Activated T-helper 1 cell treated with Interleukin-2 at 50 U/mL for 16 hours (primary cell): ENCODE measurements around the gene MYBL2.

Source experiments
- DNase-seq: peaks from one replicate; pipeline ENCODE4 v3.0.0-alpha.2; 2020; ENCODE audit warnings: low read depth

MYBL2 gene

GRCh38 chr20:43723735-43724134 lies 56.8 kb downstream of the MYBL2 start:
- DNase-seq = no peak

DNA sequence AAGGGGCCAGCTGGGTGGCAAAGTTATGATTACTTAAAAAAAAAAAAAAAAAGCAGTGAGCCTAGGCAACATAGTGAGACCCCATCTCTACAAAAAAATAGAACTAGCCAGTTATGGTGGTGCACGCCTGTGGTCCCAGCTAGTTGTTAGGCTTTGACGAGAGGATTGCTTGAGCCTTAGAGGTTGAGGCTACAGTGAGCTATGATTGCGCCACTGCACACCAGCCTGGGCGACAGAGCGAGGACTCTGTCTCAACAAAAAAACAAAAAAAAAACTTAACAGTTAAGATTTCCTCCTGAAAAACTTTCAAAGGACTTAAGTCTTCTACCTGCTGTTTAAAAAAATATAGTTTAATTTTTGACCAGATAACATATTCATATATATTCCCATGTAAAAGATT lies 57.5 kb downstream of the MYBL2 start:
- no peak for DNase-seq

DNA sequence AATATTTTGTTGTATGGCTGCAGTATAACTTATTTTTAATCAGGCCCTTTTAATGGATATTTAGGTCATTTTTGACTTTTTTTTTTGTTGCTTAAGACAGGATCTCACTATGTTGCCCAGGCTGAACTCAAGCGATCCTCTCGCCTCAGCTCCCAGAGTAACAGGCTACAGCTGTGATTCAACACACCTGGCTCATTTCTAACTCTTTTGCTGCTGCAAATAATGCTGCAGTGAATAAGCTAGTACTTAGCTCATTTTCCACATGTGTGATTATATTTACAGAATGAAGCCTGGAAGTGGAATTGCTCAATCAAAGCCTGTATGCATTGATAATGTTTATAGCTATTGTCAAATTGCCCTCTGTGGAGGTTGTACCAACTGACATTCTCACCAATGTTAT lies 58.8 kb downstream of the MYBL2 start:
- no peak for DNase-seq

- no peak for DNase-seq
Measured at GRCh38 chr20:43726333-43726732, 59.4 kb downstream of the MYBL2 start.

DNA sequence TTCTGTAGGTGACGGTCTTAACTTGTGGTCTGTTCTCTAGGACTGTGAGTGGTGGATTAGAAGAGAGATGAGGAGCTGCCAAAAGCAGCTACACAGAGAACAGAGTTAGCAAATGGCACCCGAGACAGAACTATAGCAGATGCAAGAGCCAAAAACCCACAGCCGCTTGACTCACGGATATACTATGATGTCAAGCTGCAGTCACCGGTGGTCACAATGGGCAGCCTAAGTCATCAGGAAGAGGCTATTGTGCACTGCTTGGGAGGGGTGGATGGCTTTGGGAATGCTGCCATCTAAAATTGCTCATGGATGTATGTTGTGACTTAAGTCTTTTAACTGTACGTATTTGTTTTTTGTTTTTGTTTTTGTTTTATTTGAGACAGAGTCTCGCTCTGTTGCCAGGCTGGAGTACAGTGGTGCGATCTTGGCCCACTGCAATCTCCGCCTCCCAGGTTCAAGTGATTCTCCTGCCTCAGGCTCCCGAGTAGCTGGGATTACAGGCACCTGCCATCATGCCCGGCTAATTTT lies 60.0 kb downstream of the MYBL2 start, which contains the start of gene GTSF1L:
Gene GTSF1L (minus strand): TSS at position 192 of the 528 bp plus-strand sequence. CDS start 308 bp downstream, outside the sequence.
- DNase-seq = no peak

DNA sequence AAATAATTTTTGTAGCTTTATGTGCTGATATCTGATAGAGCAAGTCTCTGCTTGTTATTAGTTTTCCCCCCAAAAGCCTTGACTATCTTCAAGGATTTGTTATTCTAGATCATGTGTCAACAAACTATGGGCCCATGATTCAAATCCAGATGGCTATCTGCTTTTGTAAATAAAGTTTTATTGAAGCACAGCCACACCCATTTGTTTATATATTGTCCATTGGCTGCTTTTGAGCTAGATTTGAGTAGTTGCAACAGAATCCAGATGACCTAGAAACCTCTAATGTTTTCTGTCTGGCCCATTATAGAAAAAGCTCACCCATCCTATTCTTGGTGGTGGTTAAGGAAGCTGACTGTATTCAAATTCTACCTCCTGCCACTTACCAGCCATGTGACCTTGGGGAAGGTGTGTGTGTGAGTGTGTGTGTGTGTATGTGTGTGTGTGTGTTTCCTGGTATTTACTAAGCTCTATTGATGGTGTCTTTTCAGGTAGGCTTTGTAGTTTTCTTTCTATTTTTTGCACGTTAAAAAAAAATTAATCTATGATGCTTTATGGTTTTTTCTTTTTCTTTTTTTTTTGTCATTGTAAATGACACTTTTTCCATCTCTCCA lies 61.2 kb downstream of the MYBL2 start:
- DNase-seq = no peak

- DNase-seq = no peak
Measured at GRCh38 chr20:43728686-43729255, 61.9 kb downstream of the MYBL2 start.

GRCh38 chr20:43731469-43731868 lies 64.6 kb downstream of the MYBL2 start:
- no peak for DNase-seq

DNA sequence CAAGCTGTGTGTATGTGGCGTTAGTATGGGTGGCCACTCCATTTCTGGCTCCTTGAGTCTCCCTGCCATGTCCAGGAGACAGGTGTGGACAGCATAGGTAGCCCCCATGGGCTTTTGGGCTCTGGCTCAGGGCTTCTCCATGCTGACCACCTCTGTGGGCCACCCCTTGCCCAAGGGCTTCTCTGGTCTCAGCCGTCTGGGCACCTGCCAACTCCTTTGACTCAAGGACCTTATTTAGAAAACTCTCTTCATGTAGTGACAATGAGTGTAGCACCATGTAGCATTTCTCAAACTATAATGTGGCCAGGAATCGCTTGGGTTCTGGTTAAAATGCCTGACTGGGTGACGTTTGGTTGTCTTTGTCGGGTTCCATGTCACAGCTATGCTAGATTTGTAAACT lies 65.0 kb downstream of the MYBL2 start:
- DNase-seq = no peak

DNA sequence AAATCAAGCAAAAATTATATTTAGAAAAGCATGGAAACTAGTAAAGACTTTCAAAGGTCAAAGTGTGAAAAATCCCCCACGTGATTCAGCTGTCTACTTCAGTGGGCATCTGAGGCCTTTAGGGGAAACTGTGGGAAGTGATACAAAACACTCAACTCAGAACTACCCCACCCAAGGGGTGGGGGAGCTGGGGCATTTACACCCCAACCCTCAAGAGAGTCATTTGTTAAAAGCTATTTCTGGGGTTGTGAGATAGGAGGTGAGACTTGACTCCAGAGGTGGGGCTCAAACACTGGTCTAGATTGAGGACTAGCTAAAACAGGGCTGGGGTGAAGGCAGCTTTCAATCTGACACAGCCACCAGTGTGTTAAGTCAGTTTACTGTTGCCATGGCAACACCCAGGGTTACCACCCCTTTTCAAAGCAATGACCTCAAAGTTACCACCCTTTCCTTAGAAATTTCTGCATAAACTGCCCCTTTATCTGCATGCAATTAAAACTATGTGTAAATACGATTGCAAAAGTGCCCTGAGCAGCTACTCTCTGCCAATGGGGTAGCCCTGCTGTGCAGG lies 69.8 kb downstream of the MYBL2 start:
- DNase-seq = no peak

- DNase-seq = no peak
Measured at GRCh38 chr20:43737925-43738324, 71.0 kb downstream of the MYBL2 start.

- no peak for DNase-seq
Measured at GRCh38 chr20:43739148-43739749, 72.3 kb downstream of the MYBL2 start.

DNA sequence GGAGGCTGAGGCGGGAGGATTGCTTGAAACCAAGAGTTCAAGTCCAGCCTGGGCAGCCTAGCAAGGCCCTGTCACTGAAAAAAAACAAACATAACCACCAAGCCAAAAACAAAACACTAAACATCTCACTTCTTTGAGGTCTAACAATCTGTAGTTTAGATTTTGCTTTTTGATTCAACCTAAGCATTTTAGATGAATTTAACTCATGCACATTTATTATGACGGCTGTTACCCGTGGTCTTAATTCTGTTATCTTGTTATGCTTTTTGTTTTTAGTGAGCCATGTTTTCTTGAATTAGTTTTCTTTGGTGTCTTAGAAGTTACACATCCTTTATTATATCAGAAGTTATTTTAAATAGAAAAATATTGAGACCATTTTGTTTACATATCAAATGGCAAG lies 73.7 kb downstream of the MYBL2 start:
- DNase-seq = no peak

GRCh38 chr20:43744151-43744611 lies 77.3 kb downstream of the MYBL2 start:
- DNase-seq = no peak

DNA sequence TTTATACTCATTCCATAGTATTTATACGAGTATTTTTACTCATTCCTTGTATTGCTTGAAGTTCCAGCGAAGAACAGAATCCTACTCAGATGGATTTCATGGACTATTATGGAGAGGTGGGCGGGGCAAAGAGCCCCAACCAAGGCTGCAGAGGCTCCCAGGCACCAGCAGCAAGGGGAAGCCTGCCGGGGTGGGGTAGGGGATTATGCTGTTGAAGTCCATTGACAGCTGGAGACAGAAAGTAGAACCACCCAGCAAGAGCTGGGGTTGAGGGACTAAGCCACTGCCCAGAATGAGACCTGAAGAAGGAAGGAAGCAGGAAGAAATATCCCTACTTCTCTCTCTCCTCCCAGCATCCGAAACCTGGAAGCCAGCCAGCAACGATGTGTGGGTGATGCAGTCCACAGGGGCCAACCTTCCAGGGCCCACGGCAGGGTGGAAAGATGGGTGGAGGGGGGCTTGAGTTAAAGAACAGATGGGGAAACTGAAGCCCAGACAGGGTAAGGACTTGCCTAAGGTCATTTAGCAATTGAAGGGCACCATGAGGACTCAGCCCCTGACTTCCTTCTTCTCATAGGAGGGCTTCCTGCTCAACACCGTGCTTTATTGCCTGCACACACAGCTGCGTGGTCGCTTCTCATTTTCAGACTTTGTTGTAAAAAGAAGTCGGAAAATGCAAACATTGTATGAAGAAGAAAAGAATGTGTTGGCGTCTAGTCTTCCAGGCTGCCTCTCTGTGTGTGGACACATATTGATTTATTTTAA lies 78.2 kb downstream of the MYBL2 start:
- no peak for DNase-seq

DNA sequence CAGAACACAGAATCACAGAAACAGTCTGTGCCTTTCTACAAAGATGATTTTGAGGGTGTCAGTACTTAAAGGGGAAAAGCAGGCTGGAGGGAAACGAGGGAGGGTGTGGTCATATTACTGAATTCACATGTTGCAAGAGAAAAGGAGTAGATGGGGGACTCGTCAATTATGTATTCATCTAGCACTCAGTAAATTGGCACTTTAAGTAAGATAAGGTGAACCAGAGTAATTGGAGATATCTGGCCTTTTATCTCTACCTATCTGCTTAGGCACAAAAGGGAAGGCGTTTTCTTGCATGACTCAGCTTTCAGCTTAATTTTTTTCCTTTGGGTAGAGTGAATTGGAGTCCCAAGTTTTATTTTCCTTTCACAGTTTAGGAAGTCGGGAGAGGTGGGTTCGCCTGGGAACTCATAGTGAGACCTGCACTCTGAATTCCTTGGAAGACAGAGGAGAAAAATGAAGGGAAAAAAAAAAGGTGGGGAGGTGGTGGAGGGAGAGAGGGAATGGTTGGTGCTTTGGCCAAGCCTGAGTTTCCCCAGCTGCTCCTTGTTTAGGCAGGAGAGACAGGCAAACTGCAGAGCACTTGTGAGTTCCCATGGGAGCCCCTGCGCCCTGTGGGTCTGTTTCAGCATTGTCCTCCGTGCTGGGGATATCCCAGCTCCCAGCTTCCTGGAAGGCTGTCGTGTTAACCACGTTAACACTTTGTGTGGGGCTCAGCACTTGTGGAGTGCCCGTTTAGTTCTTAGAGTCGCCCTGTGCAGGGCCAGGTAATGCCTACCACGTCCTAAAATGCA lies 79.6 kb downstream of the MYBL2 start:
- no peak for DNase-seq

GRCh38 chr20:43748274-43748673 lies 81.4 kb downstream of the MYBL2 start:
- DNase-seq = no peak

- peak; percentile 64 for DNase-seq
Measured at GRCh38 chr20:43749734-43750294, 82.9 kb downstream of the MYBL2 start.

DNA sequence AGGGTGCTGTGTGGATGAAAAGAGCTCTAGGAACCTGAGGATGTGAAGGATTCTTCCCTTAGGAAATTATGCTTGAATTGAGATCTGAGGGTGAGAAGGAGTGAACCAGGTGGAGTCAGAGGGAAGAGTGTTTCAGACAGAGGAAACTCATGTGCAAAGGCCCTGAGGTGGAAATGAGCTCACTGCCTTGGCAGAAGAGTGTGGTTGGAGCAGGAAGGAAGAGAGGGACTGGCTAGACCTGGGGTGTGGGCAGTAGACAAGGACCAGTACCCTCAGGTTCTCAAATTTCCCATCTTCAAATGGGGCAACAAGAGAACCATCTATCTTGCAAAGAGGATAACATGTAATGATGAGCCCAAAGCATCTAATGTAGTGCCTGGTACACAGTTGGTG lies 83.9 kb downstream of the MYBL2 start:
- no peak for DNase-seq

GRCh38 chr20:43751167-43752050 lies 84.5 kb downstream of the MYBL2 start:
- DNase-seq = no peak
